HG02852 (cell line): ENCODE measurements around the gene GMCL2.

ENCODE experiments used
- ATAC-seq: cut with Tn5 transposase; IDR thresholded peaks from one replicate; pipeline ENCODE4 v1.9.1; 2021; ENCODE audit warnings: mild to moderate bottlenecking, moderate library complexity; ENCODE audit not compliant: unreplicated experiment

Gene GMCL2

DNA sequence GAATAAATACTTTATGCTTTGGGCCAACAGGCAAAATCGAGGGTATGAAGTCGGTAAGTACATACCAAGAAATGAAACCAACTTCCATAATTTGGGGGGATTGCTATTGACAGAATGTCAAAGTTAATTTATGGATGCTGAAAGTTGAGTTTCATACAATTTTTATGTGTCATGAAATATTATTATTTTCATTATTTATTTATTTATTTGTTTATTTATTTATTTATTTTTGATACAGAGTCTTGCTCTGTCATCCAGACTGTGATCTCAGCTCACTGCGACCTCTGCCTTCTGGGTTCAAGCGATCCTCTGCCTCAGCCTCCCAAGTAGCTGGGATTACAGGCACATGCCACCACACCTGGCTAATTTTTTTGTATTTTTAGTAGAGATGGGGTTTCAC lies 4.5 kb upstream of the GMCL2 start:
- no peak for ATAC-seq

DNA sequence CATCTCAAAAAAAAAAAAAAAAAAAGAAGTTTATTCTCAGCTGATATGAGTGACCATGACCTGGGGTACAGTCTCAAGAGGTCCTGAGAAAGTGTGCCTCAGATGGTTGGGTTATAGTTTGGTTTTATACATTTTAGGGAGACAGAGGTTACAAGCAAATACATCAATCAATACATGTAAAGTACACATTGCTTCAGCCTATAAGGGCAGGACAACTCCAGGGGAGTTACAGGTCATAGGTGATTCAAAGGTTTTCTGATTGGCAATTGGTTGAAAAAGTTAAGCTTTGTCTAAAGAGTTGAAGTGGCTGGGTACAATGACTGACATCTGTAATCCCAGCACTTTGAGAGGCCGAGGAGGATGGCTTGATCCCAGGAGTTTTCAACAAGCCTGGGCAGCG lies 2.3 kb upstream of the GMCL2 start:
- ATAC-seq = no peak

DNA sequence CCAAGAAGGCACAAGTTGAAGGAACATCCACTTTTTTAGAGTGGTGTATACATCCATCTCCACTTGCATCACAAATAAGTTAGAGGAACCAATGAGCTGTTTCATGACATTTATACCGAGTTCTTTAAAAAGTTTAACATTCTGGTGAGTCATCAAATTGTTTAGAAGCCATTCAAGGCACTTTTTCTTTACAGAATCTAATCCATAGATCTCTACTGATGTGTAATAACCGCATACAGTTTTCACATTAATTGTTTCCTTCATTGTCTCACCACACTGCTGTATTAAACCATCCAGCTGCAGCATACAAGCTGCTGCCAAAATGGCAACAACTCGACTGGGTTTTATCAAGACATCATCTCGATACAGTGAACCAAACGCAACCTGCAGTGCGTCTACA lies 744 bp downstream of the GMCL2 start:
- ATAC-seq = no peak

DNA sequence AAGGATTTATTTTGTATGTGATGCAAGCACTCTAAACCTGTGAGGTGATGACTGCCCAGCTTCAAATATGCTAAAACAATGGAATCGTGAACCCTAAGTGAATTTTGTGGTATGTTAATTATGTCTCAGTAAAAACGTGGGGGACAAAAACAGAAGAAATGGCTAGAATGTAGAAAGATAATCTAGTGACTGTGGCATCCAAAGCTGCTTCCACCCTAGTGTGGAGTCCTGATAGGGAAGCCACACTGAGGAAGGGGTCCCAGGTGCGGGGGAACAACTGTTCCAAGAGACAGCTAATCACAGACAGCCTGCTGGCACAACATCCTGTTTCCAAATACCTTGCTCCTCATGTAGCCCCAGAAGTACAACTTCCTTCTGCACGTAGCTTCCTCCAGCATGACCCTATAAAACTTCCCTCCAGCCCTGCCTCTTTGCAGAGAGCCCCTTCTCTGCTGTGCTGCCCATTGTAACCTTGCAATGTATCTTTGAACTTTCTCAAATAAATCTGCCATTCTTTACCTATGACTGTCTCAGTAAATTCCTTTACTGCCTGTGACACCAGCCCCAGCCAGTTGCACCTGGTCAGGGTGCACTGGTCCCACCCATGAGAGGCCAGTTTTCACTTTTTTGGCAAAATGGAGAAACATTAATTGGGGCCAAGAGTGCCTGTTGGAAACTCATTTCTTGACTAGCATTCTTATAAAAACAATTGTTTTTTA lies 4.9 kb downstream of the GMCL2 start:
- ATAC-seq = no peak

DNA sequence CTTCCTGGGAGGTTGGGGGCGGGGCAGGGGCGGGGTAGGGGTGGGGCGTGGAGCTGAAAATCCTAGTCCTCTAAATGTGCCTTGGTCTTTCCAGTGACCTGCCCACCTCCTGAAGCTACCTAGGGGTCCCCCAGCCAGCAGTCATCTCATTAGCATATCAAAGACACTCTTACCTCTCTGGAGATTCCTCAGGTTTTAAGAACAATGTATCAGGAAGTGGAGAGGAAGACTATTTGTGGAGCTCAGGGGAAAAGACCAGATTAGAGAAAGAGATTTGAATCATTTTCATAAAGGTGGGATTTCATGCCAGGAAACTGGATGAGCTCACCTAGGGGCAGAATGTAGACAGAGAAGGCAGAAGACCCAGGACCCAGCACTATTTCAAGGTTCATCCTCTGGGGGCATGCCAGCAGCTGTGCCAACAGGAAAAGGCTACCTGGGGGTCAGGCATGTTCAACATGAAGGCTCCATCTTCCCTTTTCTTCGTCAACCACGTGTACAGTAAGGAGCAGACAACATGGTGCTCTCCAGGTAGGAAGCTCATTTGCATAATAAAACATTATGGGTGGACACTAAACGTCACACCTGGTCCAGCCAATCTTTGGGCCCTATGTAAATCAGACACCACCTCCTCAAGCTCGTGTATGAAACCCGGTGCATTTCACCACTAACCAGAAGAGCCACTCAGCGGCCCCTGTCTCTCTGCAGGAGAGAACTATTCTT lies 6.9 kb downstream of the GMCL2 start:
- ATAC-seq = no peak

DNA sequence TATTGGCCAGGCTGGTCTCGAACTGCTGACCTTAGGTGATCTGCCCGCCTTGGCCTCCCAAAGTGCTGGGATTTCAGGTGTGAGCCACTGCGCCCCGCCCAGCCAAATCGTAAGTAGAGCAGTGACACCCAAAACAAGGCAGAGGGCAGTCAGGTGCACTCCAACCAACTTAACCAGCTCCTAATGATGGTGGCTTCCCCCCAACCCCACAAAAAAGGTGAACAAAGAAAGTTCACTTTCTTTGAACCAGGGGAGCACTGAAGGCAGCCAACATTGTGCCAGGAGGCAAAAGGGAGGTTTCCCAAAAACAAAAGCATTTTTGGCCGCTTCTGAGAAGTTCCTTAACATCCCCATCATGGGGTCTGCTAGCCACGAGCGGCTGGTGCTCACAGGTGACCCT lies 9.6 kb downstream of the GMCL2 start:
- no peak for ATAC-seq

DNA sequence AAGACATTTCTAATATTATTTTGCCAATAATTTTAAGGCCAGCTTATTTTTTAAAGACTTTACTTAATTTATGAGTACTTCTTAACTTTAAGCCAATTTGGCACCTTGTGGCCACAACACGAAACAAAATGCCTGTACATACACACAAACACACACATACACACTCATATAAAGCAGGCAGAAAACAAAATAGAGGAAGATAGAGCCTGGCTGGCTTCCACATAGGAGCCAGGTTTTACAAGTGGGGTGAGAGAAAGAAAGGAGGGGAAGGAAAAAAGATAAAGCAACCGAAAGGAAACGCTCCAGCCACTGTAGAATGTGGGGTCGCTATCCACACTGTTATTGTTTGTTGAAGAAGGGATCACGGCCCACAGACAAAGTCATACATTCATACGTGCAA lies 10.4 kb downstream of the GMCL2 start:
- no peak for ATAC-seq

DNA sequence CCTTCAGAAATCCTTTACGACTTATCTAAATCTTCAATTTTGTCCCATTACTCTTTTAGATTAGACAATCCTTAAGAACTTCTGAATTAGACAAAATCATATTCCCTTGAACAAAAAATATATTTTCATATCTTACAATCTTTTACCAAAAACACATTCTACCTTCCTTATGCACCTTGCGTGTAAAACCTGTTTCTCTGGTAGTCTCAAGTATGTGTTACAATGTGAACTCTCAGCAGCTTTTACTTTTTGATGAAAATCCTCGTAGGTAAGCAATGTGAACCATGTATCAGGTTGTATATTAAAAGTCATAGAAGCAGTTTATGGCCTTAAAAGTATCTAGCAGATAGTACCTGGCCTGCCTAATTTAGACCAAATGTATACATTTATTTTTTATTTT lies 12.7 kb downstream of the GMCL2 start:
- no peak for ATAC-seq

DNA sequence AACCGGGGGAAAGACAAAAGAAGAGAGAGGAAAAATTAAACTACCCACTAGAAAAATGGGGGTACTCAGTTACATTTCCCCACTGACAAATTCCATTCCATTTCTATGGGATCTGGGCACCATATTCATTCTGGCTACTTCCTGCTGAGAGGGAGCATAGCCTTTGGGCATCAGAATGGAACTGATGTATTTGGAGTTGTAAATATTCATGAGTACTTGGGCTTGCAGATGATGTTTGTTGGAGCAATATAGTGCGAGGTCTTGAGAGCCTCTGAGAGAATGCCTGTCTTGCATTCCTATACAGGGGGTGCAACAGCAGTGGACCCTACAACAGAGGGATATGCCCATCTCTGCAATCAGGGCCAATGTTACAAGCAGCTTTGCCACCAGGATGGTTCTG lies 16.7 kb downstream of the GMCL2 start:
- ATAC-seq = no peak

DNA sequence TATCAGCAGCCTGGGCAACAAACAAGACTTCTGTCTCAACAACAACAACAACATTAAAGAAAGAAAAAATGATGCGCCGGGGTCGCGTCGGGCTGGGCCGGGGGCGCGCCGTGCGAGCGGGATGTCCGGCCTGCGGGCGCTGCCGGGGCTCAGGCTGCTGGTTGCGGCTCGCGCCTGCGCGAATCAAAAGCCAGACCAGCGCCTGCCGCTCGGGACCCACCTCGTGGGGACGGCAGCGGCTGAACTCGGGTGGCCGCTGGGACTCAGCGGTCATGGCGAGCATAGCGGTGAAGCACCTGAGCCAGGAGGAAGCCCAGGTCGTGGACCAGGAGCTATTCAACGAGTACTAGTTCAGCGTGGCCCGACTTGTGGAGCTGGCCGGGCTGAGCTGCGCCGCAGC lies 21.6 kb downstream of the GMCL2 start:
- no peak for ATAC-seq

DNA sequence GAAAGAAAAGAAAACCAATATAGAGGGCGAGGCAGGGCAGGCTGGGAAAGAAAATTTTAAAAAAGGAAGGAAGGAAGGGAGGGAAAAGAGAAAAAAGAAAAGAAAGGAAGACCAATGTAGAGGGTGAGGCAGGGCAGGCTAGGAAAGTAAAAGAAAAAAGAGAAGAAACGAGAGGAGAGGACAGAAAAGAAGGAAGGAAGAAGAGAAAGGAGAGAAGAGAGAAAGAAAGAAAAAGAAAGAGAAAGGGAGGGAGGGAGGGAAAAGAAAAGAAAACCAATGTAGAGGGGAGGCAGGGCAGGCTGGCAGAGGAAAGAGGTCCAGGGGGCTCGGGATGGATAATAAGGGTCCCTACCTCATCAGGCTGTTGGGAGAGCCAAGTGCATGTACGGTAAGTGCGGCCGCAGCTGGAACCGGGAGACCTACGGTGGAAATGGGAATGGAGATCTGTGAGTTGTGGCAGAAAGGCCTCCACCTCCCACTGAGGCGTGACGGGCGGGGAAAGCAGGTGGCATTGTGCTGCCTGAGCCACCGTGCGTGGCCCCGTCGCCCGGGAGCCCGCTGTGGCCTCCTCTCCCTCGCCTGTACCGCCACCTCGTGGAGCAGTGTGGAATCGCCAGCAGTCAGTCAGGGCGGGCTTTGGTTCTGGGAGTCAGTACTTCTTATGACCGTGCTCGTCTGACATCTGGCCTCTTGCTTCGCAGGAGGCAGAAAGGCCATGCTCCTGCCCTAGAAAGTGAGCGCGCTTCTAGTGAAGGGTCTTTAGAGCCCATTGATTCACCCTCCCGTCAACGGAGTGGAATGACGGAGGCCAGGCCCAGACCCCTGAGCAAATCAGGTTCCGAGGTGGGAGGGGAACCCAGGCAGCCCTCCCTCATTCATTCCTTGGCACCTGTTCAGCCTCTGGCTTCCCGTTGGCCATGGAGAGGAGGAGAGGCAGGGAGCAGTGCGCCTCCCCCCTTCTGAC lies 23.1 kb downstream of the GMCL2 start:
- ATAC-seq = peak; percentile 90

DNA sequence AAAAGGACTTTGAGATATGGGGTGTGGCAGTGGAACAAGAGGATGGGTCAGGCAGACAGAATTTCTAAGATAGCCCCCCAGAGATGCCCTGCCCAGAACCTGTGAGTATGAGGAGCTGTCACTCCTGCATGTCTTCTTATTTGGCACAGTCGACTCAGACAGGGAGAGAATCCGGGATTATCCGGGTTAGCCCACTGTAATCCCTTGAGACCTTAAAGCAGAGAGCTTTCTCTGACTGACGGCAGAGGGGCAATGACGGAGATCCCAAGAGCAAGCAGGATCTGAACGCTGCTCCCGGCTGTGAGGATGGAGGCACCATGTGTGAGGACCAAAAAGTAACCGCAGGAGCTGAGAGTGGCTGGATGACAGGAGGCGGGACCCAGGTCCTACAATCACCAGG lies 24.7 kb downstream of the GMCL2 start:
- no peak for ATAC-seq

DNA sequence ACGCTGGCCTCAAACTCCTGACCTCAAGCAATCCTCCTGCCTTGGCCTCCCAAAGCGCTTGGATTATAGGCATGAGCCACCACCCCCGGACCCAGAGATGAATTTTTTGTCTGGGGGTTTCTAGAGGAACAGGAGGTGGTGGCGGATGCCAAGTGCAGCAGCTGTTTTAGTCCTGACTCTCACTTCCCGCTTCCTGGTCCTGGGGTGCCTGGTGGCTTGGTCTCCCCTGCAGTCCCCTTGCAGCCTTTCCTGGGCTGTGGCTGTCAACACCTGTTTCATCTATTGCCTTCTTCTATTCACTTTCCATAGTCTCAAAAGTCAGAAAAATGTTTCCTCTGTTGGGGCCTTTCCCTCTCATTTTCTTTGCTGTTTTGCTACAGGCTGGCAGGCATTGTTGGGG lies 27.0 kb downstream of the GMCL2 start:
- ATAC-seq = no peak

DNA sequence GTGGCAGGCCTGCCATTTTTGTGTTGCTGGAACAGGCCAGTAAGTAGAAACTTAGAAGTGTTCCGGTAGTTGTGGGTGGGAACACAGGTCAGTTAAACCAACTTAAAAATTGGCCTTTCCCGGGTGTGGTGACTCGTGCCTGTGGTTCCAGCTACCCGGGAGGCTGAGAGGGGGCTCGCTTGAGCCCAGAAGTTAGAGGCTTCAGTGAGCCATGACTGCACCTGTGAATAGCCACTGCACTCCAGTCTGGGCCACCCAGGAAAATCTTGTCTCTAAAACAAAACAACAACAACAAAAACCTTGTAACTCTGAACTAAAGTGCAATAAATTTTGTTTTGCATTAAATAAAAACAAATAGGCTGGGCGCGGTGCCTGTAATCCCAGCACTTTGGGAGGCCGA lies 32.1 kb downstream of the GMCL2 start:
- no peak for ATAC-seq

DNA sequence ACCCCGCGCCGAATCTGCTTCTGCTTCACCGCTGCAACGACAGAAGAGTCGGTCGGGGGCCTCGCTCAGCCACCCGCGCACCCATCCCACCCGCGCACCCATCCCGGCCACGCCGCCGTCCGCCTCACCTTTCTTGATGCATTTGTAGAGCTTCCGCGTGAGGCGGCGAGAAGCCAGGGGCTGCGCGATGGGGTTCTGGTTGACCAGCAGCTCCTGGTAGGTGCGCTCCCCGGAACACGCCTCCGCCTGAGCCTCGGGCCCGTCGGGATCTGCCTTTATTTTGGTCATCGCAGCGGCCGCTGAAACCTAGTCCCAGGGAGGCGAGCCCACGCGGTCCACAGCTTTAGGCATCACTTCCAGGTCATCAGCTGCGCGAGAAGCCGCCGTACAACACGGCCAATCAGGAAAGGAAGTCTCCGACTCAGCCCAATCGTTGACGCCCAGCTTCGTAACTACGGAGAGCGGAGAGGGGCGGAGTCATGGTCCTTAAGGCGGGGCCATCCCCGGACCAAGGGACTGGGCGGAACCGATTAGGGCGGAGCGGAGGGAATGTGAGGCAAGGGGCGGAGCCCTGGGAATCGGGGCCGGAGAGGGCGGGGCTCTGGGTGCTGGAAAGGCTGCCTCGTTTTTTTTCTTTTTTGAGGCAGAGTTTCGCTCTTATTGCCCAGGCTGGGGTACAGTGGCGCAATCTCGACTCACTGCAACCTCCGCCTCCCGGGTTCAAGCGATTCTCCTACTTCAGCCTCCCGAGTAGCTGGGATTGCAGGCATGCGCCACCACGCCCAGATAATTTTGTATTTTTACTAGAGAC lies 33.4 kb downstream of the GMCL2 start, which contains the start of gene NHP2:
NHP2 (minus strand) TSS at position 356 of the 811 bp plus-strand sequence; CDS start at position 288, 68 bp downstream.
- peak; percentile 96 for ATAC-seq

DNA sequence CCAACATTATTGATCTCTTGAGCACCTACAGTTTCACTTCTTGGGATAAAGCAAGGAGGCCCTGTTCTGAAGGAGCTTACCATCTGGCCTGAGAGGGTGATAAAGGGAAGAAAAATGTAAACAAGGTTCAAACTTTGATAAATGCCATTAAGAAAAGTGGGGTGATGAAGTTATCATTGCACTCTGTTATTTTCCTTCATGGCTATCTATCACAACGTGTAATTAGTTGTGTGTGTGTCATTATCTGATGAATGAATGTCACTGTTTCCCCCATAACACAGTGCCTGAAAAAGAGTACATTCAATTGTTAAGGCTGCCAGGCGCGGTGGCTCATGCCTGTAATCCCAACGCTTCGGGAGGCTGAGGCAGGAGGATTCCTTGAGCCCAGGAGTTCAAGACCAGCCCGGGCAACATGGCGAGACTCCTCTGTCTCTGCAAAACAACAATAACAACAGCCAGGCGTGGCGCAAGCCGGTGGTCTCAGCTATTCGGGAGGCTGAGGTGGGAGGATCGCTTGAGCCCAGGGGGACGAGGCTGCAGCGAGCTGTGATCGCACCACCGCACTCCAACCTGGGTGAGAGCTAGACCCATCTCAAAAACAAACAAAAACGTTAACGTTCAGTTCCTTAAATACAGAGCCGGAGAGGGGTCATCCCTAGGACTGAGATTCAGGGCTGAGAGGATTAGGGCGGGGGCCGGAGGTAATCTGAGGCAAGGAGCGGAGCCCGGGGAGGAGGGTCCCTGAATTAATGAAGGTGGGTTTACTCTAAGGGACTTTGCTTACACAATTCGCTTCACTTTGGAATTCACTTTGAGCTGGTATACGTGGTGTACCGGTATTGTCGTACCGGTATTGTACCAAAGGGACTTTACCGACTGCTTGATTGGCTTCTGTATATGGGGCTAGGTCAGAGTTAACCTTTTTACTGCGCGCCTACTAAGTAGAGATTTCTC lies 34.4 kb downstream of the GMCL2 start:
- no peak for ATAC-seq

DNA sequence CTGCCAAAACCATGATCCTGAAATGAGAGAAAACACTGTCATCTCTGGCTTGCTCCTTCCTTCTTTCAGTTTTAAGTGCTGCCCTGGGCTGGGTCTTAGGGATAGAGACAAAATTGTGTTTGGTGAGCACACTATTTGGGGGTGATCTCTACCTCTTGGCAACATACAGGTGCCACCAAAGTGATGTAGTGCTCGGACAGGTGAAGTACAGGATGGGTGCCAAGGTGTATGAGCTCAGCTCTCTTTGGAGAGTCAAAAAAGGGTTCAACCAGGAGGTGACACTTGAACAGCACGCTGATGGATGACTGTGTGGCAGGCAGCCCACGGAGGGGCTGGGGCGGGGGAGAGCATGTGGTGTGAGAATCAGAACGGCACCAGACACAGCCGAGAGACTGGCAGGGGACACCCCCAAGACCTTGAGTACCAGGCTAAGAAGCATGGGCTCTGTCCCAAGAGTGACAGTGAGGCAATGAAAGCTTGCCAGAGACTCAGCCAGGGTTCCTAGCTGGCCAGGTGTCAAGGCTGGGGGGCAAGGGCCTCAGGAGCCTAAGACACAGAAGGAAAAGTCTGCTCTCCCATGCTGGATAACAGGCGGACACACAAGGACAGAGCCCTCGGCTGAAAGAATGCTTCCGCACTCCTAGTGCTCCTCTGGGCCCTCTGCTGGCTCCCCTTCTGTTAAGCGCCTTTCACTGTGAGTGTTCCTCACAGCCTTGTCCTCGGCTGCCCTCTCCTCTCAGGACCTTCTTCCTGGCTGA lies 36.0 kb downstream of the GMCL2 start:
- no peak for ATAC-seq

DNA sequence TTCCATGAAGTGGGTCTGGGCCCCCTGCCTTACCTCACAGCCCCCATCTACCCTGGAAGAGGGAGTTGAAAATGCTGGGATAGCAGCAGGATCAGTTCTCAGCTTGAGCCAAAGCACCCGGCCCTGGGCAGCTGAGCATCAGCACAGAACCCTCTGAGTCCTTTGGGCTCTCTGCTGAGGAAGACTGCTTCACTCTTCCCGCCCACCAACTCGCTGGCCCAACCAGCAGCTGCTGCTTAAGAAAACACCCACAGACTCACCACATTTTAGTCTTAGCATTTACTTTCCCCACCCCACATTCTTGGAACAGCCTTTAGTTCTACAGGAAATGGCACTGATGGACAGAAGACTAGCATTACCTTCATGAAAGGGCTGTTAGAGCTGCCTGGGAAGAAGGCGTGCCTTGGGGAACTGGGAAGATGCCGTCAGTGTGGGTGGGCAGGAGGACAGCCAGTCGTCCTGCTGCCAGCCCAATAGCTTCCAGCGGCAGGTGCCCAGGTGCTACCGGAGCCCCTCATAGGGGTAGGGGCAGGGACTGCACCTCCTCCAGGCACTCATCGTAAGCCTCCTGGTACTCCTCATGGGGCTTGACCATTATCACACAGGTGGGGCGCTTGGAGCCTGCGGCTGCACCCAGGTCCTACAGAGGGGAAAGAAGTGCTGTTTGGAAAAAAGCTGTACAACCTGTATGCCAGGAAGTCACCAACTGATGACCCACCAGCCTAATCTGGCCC lies 37.8 kb downstream of the GMCL2 start:
- ATAC-seq = no peak
